PC-3 (cell line): Measurements from ENCODE around the gene SPAG7. TPM values are rescaled to one million over a fixed set of nuclear protein-coding genes. Genes with fewer than 3 reads are reported as not detected.

Experiments
- ATAC-seq: fragments of 200-7000 bp; cut with Tn5 transposase; 2 replicates; pipeline ENCODE4 v1.9.1; 2020; ENCODE audit warnings: mild to moderate bottlenecking, moderate library complexity
- BruUV-seq: library from RNA; stranded (reverse); fragments of 400-500 nt; replicated peaks from 2 replicates; lab custom pipeline; 2021; lab: Mats Ljungman, UMichigan
- CTCF ChIA-PET: fragments of 300-600 bp; sonication (Branson Sonifier 250); formaldehyde crosslinking; loops from one replicate; lab custom pipeline; 2022; ENCODE audit warnings: antibody characterized with exemption; lab: Charles Lee
- POLR2A ChIA-PET: fragments of 300-600 bp; sonication (Branson Sonifier 250); formaldehyde crosslinking; loops from one replicate; lab custom pipeline; 2022; ENCODE audit warnings: antibody characterized with exemption; ENCODE audit not compliant: unreplicated experiment; lab: Charles Lee
- DNase-seq: peaks from one replicate; pipeline ENCODE4 v3.0.0-alpha.2; 2015
- H2AFZ ChIP-seq: fragments of 300-600 bp; sonication (generic); 2 replicates; pipeline ENCODE4 v1.6.0; 2016; ENCODE audit warnings: antibody characterized with exemption, low read length
- H3F3A ChIP-seq: fragments of 300-600 bp; sonication (generic); one replicate; pipeline ENCODE4 v1.6.0; 2017; ENCODE audit warnings: antibody characterized with exemption, low read length, control low read depth, mild to moderate bottlenecking; ENCODE audit not compliant: unreplicated experiment
- H3K27ac ChIP-seq: fragments of 300-600 bp; sonication (generic); 2 replicates; pipeline ENCODE4 v1.5.1; 2016; ENCODE audit warnings: mild to moderate bottlenecking, low read length
- H3K27me3 ChIP-seq: fragments of 300-600 bp; sonication (generic); 2 replicates; pipeline ENCODE4 v1.6.1; 2016; ENCODE audit warnings: low read length, mixed read lengths
- H3K36me3 ChIP-seq: fragments of 300-600 bp; sonication (generic); 2 replicates; pipeline ENCODE4 v1.6.1; 2016; ENCODE audit warnings: low read depth, mixed run types, low read length, mixed read lengths
- H3K4me1 ChIP-seq: fragments of 300-600 bp; sonication (generic); 2 replicates; pipeline ENCODE4 v1.5.1; 2016; ENCODE audit warnings: low read length; ENCODE audit not compliant: insufficient read depth
- H3K4me2 ChIP-seq: fragments of 300-600 bp; sonication (generic); 2 replicates; pipeline ENCODE4 v1.6.0; 2016; ENCODE audit warnings: low read length
- H3K4me3 ChIP-seq: fragments of 300-600 bp; sonication (generic); 2 replicates; pipeline ENCODE4 v1.5.1; 2016; ENCODE audit warnings: mild to moderate bottlenecking, low read length, mixed read lengths
- H3K79me2 ChIP-seq: fragments of 300-600 bp; sonication (generic); 2 replicates; pipeline ENCODE4 v1.6.1; 2017; ENCODE audit warnings: low read length, mixed read lengths
- H3K9ac ChIP-seq: fragments of 300-600 bp; sonication (generic); 2 replicates; pipeline ENCODE4 v1.6.0; 2016; ENCODE audit warnings: mild to moderate bottlenecking, low read length
- H3K9me2 ChIP-seq: fragments of 300-600 bp; sonication (generic); replicated peaks from 2 replicates; pipeline ENCODE4 v1.6.1; 2016; ENCODE audit warnings: mixed run types, low read length, mixed read lengths
- H3K9me3 ChIP-seq: fragments of 300-600 bp; sonication (generic); 2 replicates; pipeline ENCODE4 v1.6.1; 2016; ENCODE audit warnings: low read length, mixed read lengths
- H4K20me1 ChIP-seq: fragments of 300-600 bp; sonication (generic); 2 replicates; pipeline ENCODE4 v1.6.1; 2016; ENCODE audit warnings: low read length, mixed read lengths
- EZH2 ChIP-seq: fragments of 300-600 bp; sonication (generic); IDR thresholded peaks from one replicate; pipeline ENCODE4 v1.6.1; 2017; ENCODE audit warnings: antibody characterized with exemption, mild to moderate bottlenecking, low read length; ENCODE audit not compliant: unreplicated experiment
- EZH2phosphoT487 ChIP-seq: fragments of 300-600 bp; sonication (generic); IDR thresholded peaks from 2 replicates; pipeline ENCODE4 v1.6.1; 2018; ENCODE audit warnings: mild to moderate bottlenecking, antibody characterized with exemption, low read length, borderline replicate concordance
- intact Hi-C: fragments of 100-400 bp; cut with micrococcal nuclease; formaldehyde crosslinking; loops from 2 replicates; pipeline ENCODE4 v1.9.0; 2023
- total RNA-seq: library from RNA; depleted of rRNA; stranded (reverse); fragments of >200 nt; gene quantifications from 2 replicates; pipeline ENCODE4 v1.2.3, GENCODE V29; 2014
- TF ChIP-seq, protein P1 (sequence below): fragments of 300-600 bp; sonication (generic); conservative IDR thresholded peaks from 2 replicates; pipeline ENCODE4 v1.5.1; 2017; ENCODE audit warnings: antibody characterized with exemption, low read depth, mild to moderate bottlenecking, low read length

Gene SPAG7
- total RNA-seq, 1 experiment from 2014 or later, result 44.1 TPM

DNA sequence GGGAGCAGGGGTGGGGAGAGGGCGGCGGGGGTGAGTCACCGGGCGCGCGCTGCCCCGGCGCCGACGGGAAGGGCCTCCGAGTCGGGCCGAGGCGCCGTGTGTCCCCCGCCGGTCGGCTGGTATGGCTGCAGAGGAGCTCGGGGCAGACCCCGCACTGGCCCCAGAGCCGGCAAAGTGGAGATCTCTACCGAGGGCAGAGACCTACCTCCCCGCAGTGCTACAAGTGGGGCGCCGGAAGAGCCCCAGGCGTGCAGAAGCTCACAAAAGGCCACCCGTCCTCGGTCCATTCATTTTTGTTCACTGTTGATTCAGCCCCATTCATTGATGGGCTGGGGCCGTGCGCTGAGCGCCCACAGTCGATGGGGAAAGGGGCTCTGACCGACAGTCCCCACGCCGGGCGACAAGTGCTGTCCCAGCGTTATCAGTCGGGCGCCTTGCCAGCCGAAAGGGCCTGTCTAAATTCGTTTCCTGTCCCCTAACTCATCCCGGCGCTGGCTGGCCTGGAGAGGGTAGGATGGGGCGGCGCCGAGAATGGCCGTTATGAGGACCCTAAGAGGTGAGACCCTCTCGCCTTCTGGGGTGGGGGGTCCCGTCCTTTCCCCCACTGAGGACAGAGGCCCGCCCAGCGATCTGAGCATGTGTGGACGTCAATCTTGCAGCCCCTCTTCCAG lies 17.4 kb downstream of the SPAG7 start:
- Histone ChIP-seq H2AFZ (peak overlapping the region; percentile 82), H3K9me3 (no peaks in the 10 kb centered on the region), H3K4me3 (peak overlapping the region; percentile 74), H3K27ac (peak overlapping the region; percentile 85), H3K4me1 (peaks cover 20% of the 10 kb centered on the region), H4K20me1 (peaks cover 16% of the 10 kb centered on the region), H3K9me2 (no peaks in the 10 kb centered on the region), H3K27me3 (no peaks in the 10 kb centered on the region), H3K9ac (peak overlapping the region; percentile 64), H3F3A (no peaks in the 10 kb centered on the region), H3K36me3 (peaks cover 14% of the 10 kb centered on the region), H3K79me2 (peaks cover 34% of the 10 kb centered on the region), H3K4me2 (peak overlapping the region; percentile 93)
- ChIA-PET CTCF (interaction anchor here (0.6 kb wide), 1 partner anchor 11 kb away, joined by 3 read pairs; the partner anchor contains the start of gene SLC25A11), POLR2A (interaction anchor here (0.7 kb wide), 1 partner anchor 17 kb away, joined by 5 read pairs; the partner anchor contains the start of gene SPAG7)
- TF ChIP-seq EZH2phosphoT487 (no peak), EZH2 (no peak)
- intact Hi-C loops, result no loop called here
- BruUV-seq, result TSS peak; percentile 70
- peak; percentile 11 for DNase-seq
- peak; percentile 19; the same call in 1 of the 2 replicates for ATAC-seq

DNA sequence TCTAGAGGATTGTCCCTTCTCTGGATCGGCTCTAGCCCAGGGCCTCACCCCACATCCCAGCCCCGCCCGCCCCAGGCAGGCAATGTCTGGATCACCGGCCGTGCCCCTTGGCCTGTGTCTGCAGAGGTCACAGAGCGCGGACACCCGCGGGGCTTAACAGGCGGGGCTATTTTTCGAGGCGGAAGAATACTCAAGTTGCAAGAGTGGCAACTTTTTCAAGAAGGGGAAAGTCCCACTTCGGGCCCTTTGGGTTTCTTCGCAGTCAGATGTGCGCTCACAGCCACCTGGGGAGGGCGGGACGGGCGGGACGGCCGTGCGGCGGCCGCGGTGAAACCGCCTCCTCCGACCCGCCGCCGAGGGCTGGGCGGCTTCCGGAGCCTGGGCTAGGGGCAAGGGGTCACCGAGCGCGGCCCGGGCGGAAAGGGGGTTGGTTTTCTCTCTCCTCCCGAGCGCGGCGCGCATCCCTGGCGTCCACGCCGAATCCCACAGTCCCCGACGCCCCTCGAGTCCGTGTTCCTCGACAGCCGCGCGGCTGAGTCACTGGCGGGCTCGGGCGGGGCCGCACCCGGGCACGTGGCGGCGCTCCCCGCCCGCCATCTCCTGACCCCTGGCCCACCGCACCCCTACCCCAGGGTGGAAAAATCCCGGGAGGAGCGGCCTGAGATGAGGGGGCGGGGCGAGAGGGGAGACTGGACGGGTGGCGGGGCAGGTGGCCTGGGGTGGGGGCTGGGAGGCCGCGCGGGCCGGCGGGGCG lies 18.1 kb downstream of the SPAG7 start:
- Histone ChIP-seq H3K4me1 (peaks cover 27% of the 10 kb centered on the region), H3K27ac (peak overlapping the region; percentile 85), H2AFZ (peak overlapping the region; percentile 72), H3K79me2 (peaks cover 41% of the 10 kb centered on the region), H3K9me2 (no peaks in the 10 kb centered on the region), H3K9me3 (no peaks in the 10 kb centered on the region), H4K20me1 (peaks cover 22% of the 10 kb centered on the region), H3K4me3 (peak overlapping the region; percentile 90), H3K4me2 (peak overlapping the region; percentile 98), H3K36me3 (peaks cover 19% of the 10 kb centered on the region), H3K9ac (peak overlapping the region; percentile 93), H3F3A (no peaks in the 10 kb centered on the region), H3K27me3 (no peaks in the 10 kb centered on the region)
- DNase-seq, result peak; percentile 74
- POLR2A ChIA-PET, result interaction anchor here (0.7 to 1.1 kb wide), 2 partner anchors 10 to 20 kb away, joined by 3 to 4 read pairs; partner anchors contain the start of gene SLC25A11
- peak; percentile 17 for ATAC-seq
- intact Hi-C loops, result loop anchor here (1.0 kb wide), 1 partner anchor 18 kb away; the partner anchor contains the start of gene SPAG7
- BruUV-seq, result no TSS peak
- TF ChIP-seq EZH2phosphoT487, result peak; percentile 78
- TF ChIP-seq, protein P1, sequence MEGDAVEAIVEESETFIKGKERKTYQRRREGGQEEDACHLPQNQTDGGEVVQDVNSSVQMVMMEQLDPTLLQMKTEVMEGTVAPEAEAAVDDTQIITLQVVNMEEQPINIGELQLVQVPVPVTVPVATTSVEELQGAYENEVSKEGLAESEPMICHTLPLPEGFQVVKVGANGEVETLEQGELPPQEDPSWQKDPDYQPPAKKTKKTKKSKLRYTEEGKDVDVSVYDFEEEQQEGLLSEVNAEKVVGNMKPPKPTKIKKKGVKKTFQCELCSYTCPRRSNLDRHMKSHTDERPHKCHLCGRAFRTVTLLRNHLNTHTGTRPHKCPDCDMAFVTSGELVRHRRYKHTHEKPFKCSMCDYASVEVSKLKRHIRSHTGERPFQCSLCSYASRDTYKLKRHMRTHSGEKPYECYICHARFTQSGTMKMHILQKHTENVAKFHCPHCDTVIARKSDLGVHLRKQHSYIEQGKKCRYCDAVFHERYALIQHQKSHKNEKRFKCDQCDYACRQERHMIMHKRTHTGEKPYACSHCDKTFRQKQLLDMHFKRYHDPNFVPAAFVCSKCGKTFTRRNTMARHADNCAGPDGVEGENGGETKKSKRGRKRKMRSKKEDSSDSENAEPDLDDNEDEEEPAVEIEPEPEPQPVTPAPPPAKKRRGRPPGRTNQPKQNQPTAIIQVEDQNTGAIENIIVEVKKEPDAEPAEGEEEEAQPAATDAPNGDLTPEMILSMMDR, result no peak
- CTCF ChIA-PET, result no interaction called here

DNA sequence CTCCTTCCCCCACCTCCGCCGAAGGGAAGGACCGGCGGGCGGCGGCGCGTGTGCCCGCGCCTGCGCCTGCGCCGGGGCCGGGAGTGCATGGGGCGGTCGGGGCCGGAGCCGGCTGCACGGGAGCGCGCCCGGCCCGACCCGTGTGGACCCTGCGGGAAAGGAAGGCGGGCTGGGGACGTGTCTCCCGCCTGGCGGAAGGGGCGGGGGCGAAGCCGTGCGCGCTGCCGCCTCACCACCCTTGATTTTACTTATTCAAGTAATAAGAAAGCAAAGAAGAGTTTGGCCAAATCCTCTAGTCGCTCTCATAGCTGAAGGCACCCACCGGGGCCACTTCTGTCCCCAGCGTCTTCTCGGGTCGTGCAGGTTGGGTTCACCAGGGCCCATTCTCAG lies 18.7 kb downstream of the SPAG7 start:
- Histone ChIP-seq H3K79me2 (peaks cover 47% of the 10 kb centered on the region), H3K9me2 (no peaks in the 10 kb centered on the region), H3K4me3 (peak overlapping the region; percentile 90), H3K27me3 (no peaks in the 10 kb centered on the region), H3K9me3 (no peaks in the 10 kb centered on the region), H4K20me1 (peaks cover 26% of the 10 kb centered on the region), H2AFZ (peak overlapping the region; percentile 84), H3K4me1 (peaks cover 30% of the 10 kb centered on the region), H3K9ac (peak overlapping the region; percentile 93), H3K36me3 (peaks cover 23% of the 10 kb centered on the region), H3K27ac (peak overlapping the region; percentile 85), H3F3A (no peaks in the 10 kb centered on the region), H3K4me2 (peak overlapping the region; percentile 98)
- BruUV-seq, result no TSS peak
- ATAC-seq (peak; percentile 55), DNase-seq (peak; percentile 85)
- intact Hi-C loops, result loop anchor here (1.0 kb wide), 1 partner anchor 18 kb away; the partner anchor contains the start of gene SPAG7
- ChIA-PET CTCF (no interaction called here), POLR2A (interaction anchor here (0.7 to 1.1 kb wide), 3 partner anchors 9 to 21 kb away, joined by 3 to 4 read pairs (median 3); partner anchors contain the start of genes SLC25A11 and SPAG7)
- TF ChIP-seq EZH2phosphoT487 (peak; percentile 89), EZH2 (no peak)
